Fibroblast of lung (primary cell): Measurements from ENCODE around the gene TOR1AIP2. TPM values are rescaled to one million over a fixed set of nuclear protein-coding genes. Genes with fewer than 3 reads are reported as not detected.

Source experiments
- DNase-seq, 2 donors: peaks; one replicate each; pipeline versions ENCODE4 v3.0.0 to v3.0.0-alpha.2; 2010; ENCODE audit warnings: low read depth in 2 of 2
- H2AFZ ChIP-seq: 2 replicates; pipeline ENCODE4 v1.5.1; 2012; ENCODE audit warnings: low read length, control low read depth, inconsistent platforms
- H3K27ac ChIP-seq: 2 replicates; pipeline ENCODE4 v1.5.1; 2011; ENCODE audit warnings: low read length, control low read depth; ENCODE audit not compliant: insufficient read depth
- H3K27me3 ChIP-seq: 2 replicates; pipeline ENCODE4 v1.5.1; 2011; ENCODE audit warnings: mild to moderate bottlenecking, low read length; ENCODE audit not compliant: control insufficient read depth, insufficient read depth
- H3K36me3 ChIP-seq: 2 replicates; pipeline ENCODE4 v1.5.1; 2011; ENCODE audit warnings: low read length; ENCODE audit not compliant: control insufficient read depth, insufficient read depth
- H3K4me1 ChIP-seq: 2 replicates; pipeline ENCODE4 v1.5.1; 2011; ENCODE audit warnings: low read length; ENCODE audit not compliant: control insufficient read depth, insufficient read depth; ENCODE audit errors: extremely low read depth
- H3K4me2 ChIP-seq: 2 replicates; pipeline ENCODE4 v1.5.1; 2011; ENCODE audit warnings: low read length, control low read depth; ENCODE audit not compliant: insufficient read depth; ENCODE audit errors: extremely low read depth
- H3K4me3 ChIP-seq, 4 experiments: fragments of 200-600 bp in 1 of 4; sonication (generic) in 1 of 4; replicated peaks in 1 of 4; 2 replicates each; pipeline ENCODE4 v1.5.1; 2011 to 2016; ENCODE audit warnings: low read length in 4 of 4, low read depth in 3 of 4, mild to moderate bottlenecking in 3 of 4, control low read depth in 2 of 4, inconsistent platforms in 1 of 4, mixed read lengths in 1 of 4; ENCODE audit not compliant: insufficient read depth in 1 of 4; ENCODE audit errors: control extremely low read depth in 1 of 4
- H3K79me2 ChIP-seq: 2 replicates; pipeline ENCODE4 v1.5.1; 2012; ENCODE audit warnings: mild to moderate bottlenecking, low read length, inconsistent platforms; ENCODE audit not compliant: control insufficient read depth, insufficient read depth
- H3K9ac ChIP-seq: 2 replicates; pipeline ENCODE4 v1.5.1; 2011; ENCODE audit warnings: mild to moderate bottlenecking, low read length, control low read depth; ENCODE audit not compliant: insufficient read depth
- H3K9me3 ChIP-seq: 2 replicates; pipeline ENCODE4 v1.5.1; 2012; ENCODE audit warnings: low read depth, low read length; ENCODE audit not compliant: control insufficient read depth, insufficient read depth
- H4K20me1 ChIP-seq: 2 replicates; pipeline ENCODE4 v1.5.1; 2011; ENCODE audit warnings: low read length; ENCODE audit not compliant: control insufficient read depth, insufficient read depth; ENCODE audit errors: extremely low read depth
- CTCF ChIP-seq, 2 donors: IDR thresholded peaks in 1 of 2; conservative IDR thresholded peaks in 1 of 2; 1 replicate in 1 of 2; 2 replicates in 1 of 2; pipeline ENCODE4 v1.5.1; 2011 to 2012; ENCODE audit warnings: low read length in 2 of 2, control low read depth in 1 of 2, inconsistent platforms in 1 of 2, low read depth in 1 of 2, mild to moderate bottlenecking in 1 of 2
- EZH2 ChIP-seq: IDR thresholded peaks from 2 replicates; pipeline ENCODE4 v1.5.1; 2012; ENCODE audit warnings: low read length, control low read depth, mild to moderate bottlenecking; ENCODE audit errors: missing control alignments
- polyA plus RNA-seq, 2 donors: library from polyadenylated mRNA; depleted of rRNA in 1 of 2; stranded (reverse) in 1 of 2; unstranded in 1 of 2; fragments of >200 nt; gene quantifications; 2 replicates each; pipeline ENCODE4 v1.2.1, GENCODE V29; 2011 to 2012; ENCODE audit warnings: missing spikeins in 1 of 2
- total RNA-seq: library from RNA; depleted of rRNA; stranded (reverse); fragments of >200 nt; gene quantifications from 2 replicates; pipeline ENCODE4 v1.2.1, GENCODE V29; 2014

The TOR1AIP2 gene
- total and polyA plus RNA-seq, 2 donors (not counting 1 experiment from before 2014, with no cell fraction given) = 78.9 to 81.9 TPM

GRCh38 chr1:179803918-179804317 is 73.7 kb downstream of the TOR1AIP2 start:
- peaks cover 2% of the 10 kb centered on the region for H3K27me3 ChIP-seq
- H3K4me1 ChIP-seq = no peaks in the 10 kb centered on the region
- no peaks in the 10 kb centered on the region for H3K79me2 ChIP-seq
- H3K9me3 ChIP-seq = no peaks in the 10 kb centered on the region
- no peaks in the 10 kb centered on the region for H3K36me3 ChIP-seq
- no peak overlapping the region for H3K9ac ChIP-seq
- no peak for TF ChIP-seq CTCF (conservative IDR thresholded peaks at IDR 0.05 in 1 of 2, IDR thresholded peaks at IDR 0.05 in 1 of 2; ENCODE audit: low read depth in 1 of 2, low read length in 2 of 2)
- no peak for TF ChIP-seq EZH2
- H4K20me1 ChIP-seq = no peaks in the 10 kb centered on the region
- no peak overlapping the region for H3K4me2 ChIP-seq
- H3K4me3 ChIP-seq = no peak overlapping the region
- H2AFZ ChIP-seq = no peak overlapping the region
- H3K27ac ChIP-seq = no peak overlapping the region
- peak in 1 of 2 donors; percentile 9 for DNase-seq

- TF ChIP-seq CTCF (conservative IDR thresholded peaks at IDR 0.05 in 1 of 2, IDR thresholded peaks at IDR 0.05 in 1 of 2; ENCODE audit: low read depth in 1 of 2, low read length in 2 of 2) = no peak
- Histone ChIP-seq H3K27me3 (peaks cover 2% of the 10 kb centered on the region), H3K9me3 (no peaks in the 10 kb centered on the region), H3K36me3 (no peaks in the 10 kb centered on the region), H3K4me3 (no peak overlapping the region), H3K4me1 (no peaks in the 10 kb centered on the region), H3K27ac (no peak overlapping the region), H3K79me2 (no peaks in the 10 kb centered on the region), H2AFZ (no peak overlapping the region), H3K4me2 (no peak overlapping the region), H3K9ac (no peak overlapping the region), H4K20me1 (no peaks in the 10 kb centered on the region)
- DNase-seq = no peak
Observed at GRCh38 chr1:179803104-179803503, 74.5 kb downstream of the TOR1AIP2 start.

- no peaks in the 10 kb centered on the region for H3K9me3 ChIP-seq
- H3K27ac ChIP-seq = no peak overlapping the region
- no peaks in the 10 kb centered on the region for H3K27me3 ChIP-seq
- H3K79me2 ChIP-seq = no peaks in the 10 kb centered on the region
- H3K4me2 ChIP-seq = no peak overlapping the region
- H3K36me3 ChIP-seq = no peaks in the 10 kb centered on the region
- H2AFZ ChIP-seq = no peak overlapping the region
- H3K4me3 ChIP-seq = no peak overlapping the region
- H4K20me1 ChIP-seq = no peaks in the 10 kb centered on the region
- no peaks in the 10 kb centered on the region for H3K4me1 ChIP-seq
- no peak for DNase-seq
- TF ChIP-seq EZH2 (no peak), CTCF (conservative IDR thresholded peaks at IDR 0.05 in 1 of 2, IDR thresholded peaks at IDR 0.05 in 1 of 2; ENCODE audit: low read depth in 1 of 2, low read length in 2 of 2) (no peak)
- H3K9ac ChIP-seq = no peak overlapping the region
Observed at GRCh38 chr1:179800481-179800880, 77.1 kb downstream of the TOR1AIP2 start.
